HG03066 (cell line): Measurements from ENCODE around the gene USP21.

Source experiments
- ATAC-seq: cut with Tn5 transposase; IDR thresholded peaks from one replicate; pipeline ENCODE4 v1.9.1; 2021; ENCODE audit warnings: low read depth; ENCODE audit not compliant: unreplicated experiment

USP21 gene

GRCh38 chr1:161207173-161207572 lies 47.9 kb downstream of the USP21 start:
- no peak for ATAC-seq

- ATAC-seq = no peak
These were observed 50.6 kb downstream of the USP21 start for GRCh38 chr1:161209790-161210409.

- ATAC-seq = no peak
These were observed 55.1 kb downstream of the USP21 start for GRCh38 chr1:161214369-161214768.

GRCh38 chr1:161215076-161215475 lies 55.8 kb downstream of the USP21 start, which contains the start of gene FCER1G:
Gene FCER1G, plus strand, starts transcription at chr1:161215295. Its CDS starts 27 bp downstream, at chr1:161215322.
- ATAC-seq = no peak
